ENCODE results near the gene HDAC5. TPM values are rescaled to one million over a fixed set of nuclear protein-coding genes. Genes with fewer than 3 reads are reported as not detected.

HDAC5 gene
- total RNA-seq, 1 donor from 2014 or later: 86.9 TPM

DNA sequence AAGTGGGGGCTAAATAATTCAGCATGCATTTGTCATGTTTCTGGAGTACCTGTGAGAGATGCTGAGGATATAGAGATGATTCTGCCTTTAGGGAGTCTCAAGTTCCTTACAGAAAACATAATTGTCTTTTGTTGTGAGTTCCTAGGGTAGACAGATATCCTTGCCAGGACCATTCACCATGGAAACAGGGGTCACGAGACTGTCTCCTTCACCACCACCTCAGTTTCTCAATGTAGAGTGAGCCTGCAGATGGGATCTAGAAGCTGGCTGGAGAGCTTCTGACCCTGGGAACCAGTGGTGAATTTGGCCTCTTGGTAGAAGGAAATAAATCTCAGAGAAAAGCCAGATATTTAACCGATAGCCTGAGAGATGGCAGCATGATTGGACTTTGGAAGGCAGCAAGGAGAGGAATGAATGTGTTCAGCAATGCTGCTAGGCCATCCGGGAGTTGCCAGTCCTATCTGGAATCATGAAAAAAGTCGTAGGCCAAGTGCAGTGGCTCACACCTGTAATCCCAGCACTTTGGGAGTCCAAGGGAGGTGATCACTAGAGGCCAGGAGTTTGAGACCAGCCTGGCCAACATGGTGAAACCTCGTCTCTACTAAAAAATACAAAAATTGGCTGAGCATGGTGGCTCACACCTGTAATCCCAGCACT is 7.4 kb upstream of the HDAC5 start:
- no peaks in the 10 kb centered on the region for H3K36me3 ChIP-seq
- H3K4me3 ChIP-seq: no peak overlapping the region
- no peak for DNase-seq (ENCODE audit: extremely low spot score in 2 of 2)
- H3K9me3 ChIP-seq: no peaks in the 10 kb centered on the region
- no peaks in the 10 kb centered on the region for H3K27me3 ChIP-seq
- no peak for TF ChIP-seq POLR2AphosphoS5 (IDR thresholded peaks at IDR 0.05; ENCODE audit: insufficient read depth in 1 of 2, low read depth in 1 of 2)
- TF ChIP-seq, protein P1, sequence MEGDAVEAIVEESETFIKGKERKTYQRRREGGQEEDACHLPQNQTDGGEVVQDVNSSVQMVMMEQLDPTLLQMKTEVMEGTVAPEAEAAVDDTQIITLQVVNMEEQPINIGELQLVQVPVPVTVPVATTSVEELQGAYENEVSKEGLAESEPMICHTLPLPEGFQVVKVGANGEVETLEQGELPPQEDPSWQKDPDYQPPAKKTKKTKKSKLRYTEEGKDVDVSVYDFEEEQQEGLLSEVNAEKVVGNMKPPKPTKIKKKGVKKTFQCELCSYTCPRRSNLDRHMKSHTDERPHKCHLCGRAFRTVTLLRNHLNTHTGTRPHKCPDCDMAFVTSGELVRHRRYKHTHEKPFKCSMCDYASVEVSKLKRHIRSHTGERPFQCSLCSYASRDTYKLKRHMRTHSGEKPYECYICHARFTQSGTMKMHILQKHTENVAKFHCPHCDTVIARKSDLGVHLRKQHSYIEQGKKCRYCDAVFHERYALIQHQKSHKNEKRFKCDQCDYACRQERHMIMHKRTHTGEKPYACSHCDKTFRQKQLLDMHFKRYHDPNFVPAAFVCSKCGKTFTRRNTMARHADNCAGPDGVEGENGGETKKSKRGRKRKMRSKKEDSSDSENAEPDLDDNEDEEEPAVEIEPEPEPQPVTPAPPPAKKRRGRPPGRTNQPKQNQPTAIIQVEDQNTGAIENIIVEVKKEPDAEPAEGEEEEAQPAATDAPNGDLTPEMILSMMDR (IDR thresholded peaks at IDR 0.05): no peak
- no peak for TF ChIP-seq POLR2A (IDR thresholded peaks at IDR 0.05)
- intact Hi-C loops (cut with DNase I): no loop called here
- no peak overlapping the region for H3K27ac ChIP-seq
- H3K4me1 ChIP-seq: no peaks in the 10 kb centered on the region

DNA sequence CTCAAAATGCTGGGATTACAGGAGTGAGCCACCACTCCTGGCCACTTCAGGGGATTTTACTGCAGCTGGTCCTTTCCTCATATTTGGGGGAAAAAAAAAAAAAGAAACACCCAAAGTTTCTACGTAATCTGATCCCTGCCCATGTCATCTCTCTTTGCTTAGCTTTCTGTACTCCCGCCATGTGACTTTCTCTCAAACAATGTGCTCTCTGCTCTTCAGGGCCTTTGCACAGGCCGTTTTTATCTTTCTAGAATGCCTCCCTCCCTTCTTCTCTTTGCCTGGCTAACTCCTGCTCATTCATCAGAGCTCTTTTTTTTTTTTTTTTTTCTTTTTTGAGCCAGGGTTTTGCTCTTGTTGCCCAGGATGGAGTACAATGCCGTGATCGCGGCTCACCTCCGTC is 4.9 kb upstream of the HDAC5 start:
- no peak for TF ChIP-seq POLR2A (IDR thresholded peaks at IDR 0.05)
- TF ChIP-seq, protein P1 (IDR thresholded peaks at IDR 0.05): no peak
- no peak for TF ChIP-seq POLR2AphosphoS5 (IDR thresholded peaks at IDR 0.05; ENCODE audit: insufficient read depth in 1 of 2, low read depth in 1 of 2)
- DNase-seq (ENCODE audit: extremely low spot score in 2 of 2): no peak
- Histone ChIP-seq H3K27me3 (no peaks in the 10 kb centered on the region), H3K9me3 (no peaks in the 10 kb centered on the region), H3K36me3 (no peaks in the 10 kb centered on the region), H3K4me3 (no peak overlapping the region), H3K27ac (no peak overlapping the region), H3K4me1 (peaks cover 10% of the 10 kb centered on the region)
- intact Hi-C loops (cut with DNase I): no loop called here

DNA sequence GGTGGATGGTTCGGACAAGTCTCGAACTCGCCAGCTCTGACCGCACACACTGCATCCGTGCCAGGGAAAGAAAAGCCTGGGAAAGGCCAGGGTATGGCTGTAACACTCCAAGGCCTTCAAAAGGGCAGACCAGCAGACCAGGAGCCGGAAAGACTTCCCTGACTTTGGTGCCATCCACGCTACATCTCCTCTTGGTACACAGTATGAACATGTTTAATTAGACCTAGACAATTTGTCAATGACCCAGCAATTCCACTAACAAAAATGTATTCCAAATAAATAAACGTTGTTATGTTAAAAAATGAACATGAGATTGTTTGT is 637 bp upstream of the HDAC5 start:
- Histone ChIP-seq H3K27ac (peak overlapping the region; percentile 99), H3K9me3 (no peaks in the 10 kb centered on the region), H3K27me3 (no peaks in the 10 kb centered on the region), H3K36me3 (no peaks in the 10 kb centered on the region), H3K4me1 (peaks cover 47% of the 10 kb centered on the region), H3K4me3 (peak overlapping the region; percentile 84 to 96)
- intact Hi-C loops (cut with DNase I): loop anchor here (5.0 kb wide), 1 partner anchor 57 kb away; the partner anchor contains the start of gene LSM12
- DNase-seq (ENCODE audit: extremely low spot score in 2 of 2): no peak
- TF ChIP-seq POLR2AphosphoS5 (IDR thresholded peaks at IDR 0.05; ENCODE audit: insufficient read depth in 1 of 2, low read depth in 1 of 2) (no peak), POLR2A (IDR thresholded peaks at IDR 0.05) (no peak)
- TF ChIP-seq, protein P1 (IDR thresholded peaks at IDR 0.05): no peak

DNA sequence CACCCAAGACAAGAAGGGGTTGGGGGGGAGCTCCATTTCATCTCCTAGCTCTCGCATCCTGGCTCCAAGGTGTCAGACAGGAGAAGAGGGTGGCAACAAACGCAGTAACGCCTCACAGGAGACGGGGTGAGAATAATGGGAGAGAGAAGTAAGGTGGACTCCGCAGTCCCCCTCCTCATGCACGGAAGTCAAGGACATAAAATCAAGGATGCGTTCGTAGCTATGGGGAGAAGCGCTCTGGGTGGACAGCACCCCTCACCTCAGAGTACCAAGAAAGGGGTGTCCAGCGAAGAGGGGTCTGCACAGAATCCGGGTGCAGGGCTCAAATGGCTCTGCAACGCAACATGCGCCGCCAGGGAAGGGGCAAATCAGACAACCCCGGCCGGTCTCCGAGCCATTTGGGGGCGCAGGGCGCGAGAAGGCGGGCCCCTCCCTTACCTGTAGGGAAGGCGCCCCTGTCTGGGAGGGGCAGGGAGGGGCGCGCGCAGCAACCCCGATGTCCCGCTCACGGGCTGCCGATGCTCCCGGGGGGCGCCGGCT is 555 bp downstream of the HDAC5 start:
- H3K9me3 ChIP-seq: no peaks in the 10 kb centered on the region
- TF ChIP-seq, protein P1 (IDR thresholded peaks at IDR 0.05): no peak
- no peak for TF ChIP-seq POLR2A (IDR thresholded peaks at IDR 0.05)
- no peak for TF ChIP-seq POLR2AphosphoS5 (IDR thresholded peaks at IDR 0.05; ENCODE audit: insufficient read depth in 1 of 2, low read depth in 1 of 2)
- intact Hi-C loops (cut with DNase I): loop anchor here (5.0 kb wide), 1 partner anchor 56 kb away; the partner anchor contains the start of gene LSM12

More for the DNA sequence above, 555 bp downstream of the HDAC5 start:
- peaks cover 59% of the 10 kb centered on the region for H3K4me1 ChIP-seq
- H3K36me3 ChIP-seq: no peaks in the 10 kb centered on the region
- peak overlapping the region; percentile 99 for H3K27ac ChIP-seq
- peak overlapping the region; percentile 84 to 96 for H3K4me3 ChIP-seq
- H3K27me3 ChIP-seq: no peaks in the 10 kb centered on the region
- peak in 1 of 2 donors; percentile 88 for DNase-seq (ENCODE audit: extremely low spot score in 2 of 2)
